ENCODE data around the gene MEST. TPM values are rescaled to one million over a fixed set of nuclear protein-coding genes. Genes with fewer than 3 reads are reported as not detected.

The MEST gene
- total RNA-seq, 1 experiment from 2014 or later, result 112 TPM

DNA sequence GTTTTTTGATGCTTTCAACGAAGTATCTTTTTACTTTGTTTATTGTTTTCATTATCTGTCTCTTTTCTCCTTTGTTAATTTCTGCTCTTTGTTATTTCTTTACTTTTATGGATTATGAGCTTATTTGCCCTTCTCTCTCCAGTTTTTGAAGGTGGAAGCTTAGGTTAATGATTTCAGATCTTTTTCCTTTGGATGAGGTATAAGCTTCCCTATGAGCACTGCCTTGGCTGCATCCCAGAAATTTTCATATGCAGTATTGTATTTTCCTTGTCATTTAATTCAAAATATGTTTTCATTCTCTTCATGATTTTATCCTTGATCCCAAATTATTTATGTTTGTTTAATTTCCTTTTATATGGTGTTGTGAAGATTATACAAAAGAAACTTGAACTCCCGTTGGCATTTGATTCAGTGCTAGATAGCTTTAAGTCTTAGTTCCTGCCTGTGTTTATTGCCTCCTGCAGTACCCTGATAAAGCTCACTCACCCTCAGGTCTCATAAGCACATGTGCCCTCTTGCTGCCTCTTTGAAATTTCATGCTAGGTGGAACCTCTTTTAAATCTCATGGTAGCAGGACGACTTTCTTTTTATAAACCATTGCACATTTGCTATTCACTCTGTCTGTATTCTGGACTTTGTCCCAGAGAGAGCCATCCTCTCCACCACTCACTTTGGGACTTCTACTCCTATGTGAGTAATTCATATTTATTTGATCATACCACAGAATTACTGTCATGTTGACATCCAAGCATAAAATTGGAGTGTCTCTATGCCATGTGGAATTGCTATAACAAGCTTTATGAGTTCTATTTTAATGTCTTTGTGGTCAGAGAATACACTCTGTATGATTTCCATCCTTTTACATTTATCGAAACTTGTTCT, 28.1 kb upstream of the MEST start:
- H3K27me3 ChIP-seq (ENCODE audit: insufficient read depth, low read length), result no peaks in the 10 kb centered on the region
- H4K91ac ChIP-seq (ENCODE audit: insufficient read length, low read depth, low read length), result no peak overlapping the region
- no peaks in the 10 kb centered on the region for H3K4me1 ChIP-seq (ENCODE audit: insufficient read depth, low read length)
- H3K23ac ChIP-seq (ENCODE audit: insufficient read length, low read depth, low read length), result no peak overlapping the region
- H3K4me2 ChIP-seq (ENCODE audit: insufficient read depth, insufficient read length, low read length), result no peak overlapping the region
- H2AFZ ChIP-seq (ENCODE audit: low read length), result no peak overlapping the region
- no peak overlapping the region for H3T11ph ChIP-seq (ENCODE audit: low read length)
- H4K20me1 ChIP-seq (ENCODE audit: control insufficient read depth, insufficient read depth, insufficient read length), result no peaks in the 10 kb centered on the region
- Mint-ChIP-seq H3K27ac (no peak overlapping the region), H3K36me3 (ENCODE audit: insufficient read depth in 1 of 3, low read depth in 3 of 3) (peaks cover 0 to 7% (median 4%) of the 10 kb centered on the region in 3 experiments; a peak in 5 of 7 replicates), H3K4me3 (no peak overlapping the region), H3K4me1 (no peaks in the 10 kb centered on the region), H3K9me3 (peaks cover 11% of the 10 kb centered on the region in 2 experiments), H3K27me3 (ENCODE audit: low read depth) (peaks cover 4% of the 10 kb centered on the region; the same call in 1 of the 2 replicates)
- H2AK5ac ChIP-seq (ENCODE audit: insufficient read length, low read length), result no peak overlapping the region
- no peak overlapping the region for H2BK15ac ChIP-seq (ENCODE audit: low read depth, low read length)
- H2BK120ac ChIP-seq (ENCODE audit: low read depth, low read length, poor library complexity, severe bottlenecking), result no peak overlapping the region
- no peaks in the 10 kb centered on the region for H3K9me3 ChIP-seq (ENCODE audit: control insufficient read depth, low read depth, low read length)
- no peak overlapping the region for H2BK20ac ChIP-seq (ENCODE audit: low read depth, low read length, poor library complexity, severe bottlenecking)
- H3K14ac ChIP-seq (ENCODE audit: insufficient read depth, low read length), result no peak overlapping the region
- H3K9ac ChIP-seq (ENCODE audit: extremely low read depth, insufficient read length, low read length), result no peak overlapping the region
- H4K8ac ChIP-seq (replicated peaks; ENCODE audit: insufficient read length, low read depth, low read length), result no peak overlapping the region
- DNase-seq, result no peak
- no peak overlapping the region for H3K4ac ChIP-seq (ENCODE audit: low read depth, low read length)
- H2BK12ac ChIP-seq (ENCODE audit: insufficient read length, low read depth, low read length), result no peak overlapping the region
- H3K79me1 ChIP-seq (ENCODE audit: insufficient read depth, low read depth, low read length, poor library complexity, severe bottlenecking), result no peaks in the 10 kb centered on the region
- no peaks in the 10 kb centered on the region for H3K23me2 ChIP-seq (ENCODE audit: insufficient read length, low read depth, low read length, poor library complexity, severe bottlenecking)
- no CpG with 5 or more reads among the region's 4 CpGs for WGBS (ENCODE audit: extremely low coverage, insufficient read length, low lambda C conversion rate)
- H3K27ac ChIP-seq (ENCODE audit: insufficient read length, low read depth, low read length), result no peak overlapping the region
- TF ChIP-seq, protein P1, sequence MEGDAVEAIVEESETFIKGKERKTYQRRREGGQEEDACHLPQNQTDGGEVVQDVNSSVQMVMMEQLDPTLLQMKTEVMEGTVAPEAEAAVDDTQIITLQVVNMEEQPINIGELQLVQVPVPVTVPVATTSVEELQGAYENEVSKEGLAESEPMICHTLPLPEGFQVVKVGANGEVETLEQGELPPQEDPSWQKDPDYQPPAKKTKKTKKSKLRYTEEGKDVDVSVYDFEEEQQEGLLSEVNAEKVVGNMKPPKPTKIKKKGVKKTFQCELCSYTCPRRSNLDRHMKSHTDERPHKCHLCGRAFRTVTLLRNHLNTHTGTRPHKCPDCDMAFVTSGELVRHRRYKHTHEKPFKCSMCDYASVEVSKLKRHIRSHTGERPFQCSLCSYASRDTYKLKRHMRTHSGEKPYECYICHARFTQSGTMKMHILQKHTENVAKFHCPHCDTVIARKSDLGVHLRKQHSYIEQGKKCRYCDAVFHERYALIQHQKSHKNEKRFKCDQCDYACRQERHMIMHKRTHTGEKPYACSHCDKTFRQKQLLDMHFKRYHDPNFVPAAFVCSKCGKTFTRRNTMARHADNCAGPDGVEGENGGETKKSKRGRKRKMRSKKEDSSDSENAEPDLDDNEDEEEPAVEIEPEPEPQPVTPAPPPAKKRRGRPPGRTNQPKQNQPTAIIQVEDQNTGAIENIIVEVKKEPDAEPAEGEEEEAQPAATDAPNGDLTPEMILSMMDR (conservative IDR thresholded peaks at IDR 0.05), result no peak
- H3K56ac ChIP-seq (ENCODE audit: insufficient read length, low read depth, low read length), result no peak overlapping the region
- no peak overlapping the region for H3K18ac ChIP-seq (ENCODE audit: insufficient read length, low read depth, low read length)
- H2BK5ac ChIP-seq (ENCODE audit: insufficient read length, low read length), result no peak overlapping the region
- H4K5ac ChIP-seq (ENCODE audit: insufficient read length, low read depth, low read length), result no peak overlapping the region
- no peaks in the 10 kb centered on the region for H3K79me2 ChIP-seq (ENCODE audit: insufficient read depth, low read length)
